ENCODE measurements around the gene OBP2B. TPM values are rescaled to one million over a fixed set of nuclear protein-coding genes. Genes with fewer than 3 reads are reported as not detected.

Gene OBP2B
- total RNA-seq, 1 experiment from 2014 or later = not detected

GRCh38 chr9:133204335-133204992 lies 4.6 kb downstream of the OBP2B start:
- no peaks in the 10 kb centered on the region for H3K4me1 ChIP-seq (ENCODE audit: low read length)
- H3K79me2 ChIP-seq (ENCODE audit: low read length) = no peaks in the 10 kb centered on the region
- no peaks in the 10 kb centered on the region for H3K9me3 ChIP-seq (ENCODE audit: low read length)
- no peak overlapping the region for H3K4me2 ChIP-seq (ENCODE audit: low read depth, low read length, poor library complexity, severe bottlenecking)
- H3K27me3 ChIP-seq (ENCODE audit: low read length) = no peaks in the 10 kb centered on the region
- no peak for DNase-seq
- no peak overlapping the region for H3K27ac ChIP-seq (ENCODE audit: low read length)
- H3K4me3 ChIP-seq (ENCODE audit: low read length) = no peak overlapping the region
- H3K9me2 ChIP-seq (replicated peaks; ENCODE audit: insufficient read depth, low read length) = no peaks in the 10 kb centered on the region
- no peaks in the 10 kb centered on the region for H4K20me1 ChIP-seq (ENCODE audit: insufficient read depth, low read depth, low read length)
- no peak overlapping the region for H3K9ac ChIP-seq (ENCODE audit: low read length)
- no peak overlapping the region for H2AFZ ChIP-seq (ENCODE audit: low read length)
- H3K36me3 ChIP-seq (ENCODE audit: insufficient read depth, low read length) = no peaks in the 10 kb centered on the region

GRCh38 chr9:133203506-133204075 lies 5.5 kb downstream of the OBP2B start:
- Histone ChIP-seq H2AFZ (ENCODE audit: low read length) (no peak overlapping the region), H3K27me3 (ENCODE audit: low read length) (no peaks in the 10 kb centered on the region), H3K79me2 (ENCODE audit: low read length) (no peaks in the 10 kb centered on the region), H3K9me2 (replicated peaks; ENCODE audit: insufficient read depth, low read length) (no peaks in the 10 kb centered on the region), H3K27ac (ENCODE audit: low read length) (no peak overlapping the region), H3K36me3 (ENCODE audit: insufficient read depth, low read length) (no peaks in the 10 kb centered on the region), H3K4me1 (ENCODE audit: low read length) (no peaks in the 10 kb centered on the region), H3K9ac (ENCODE audit: low read length) (no peak overlapping the region), H3K4me3 (ENCODE audit: low read length) (no peak overlapping the region), H4K20me1 (ENCODE audit: insufficient read depth, low read depth, low read length) (no peaks in the 10 kb centered on the region), H3K4me2 (ENCODE audit: low read depth, low read length, poor library complexity, severe bottlenecking) (no peak overlapping the region), H3K9me3 (ENCODE audit: low read length) (no peaks in the 10 kb centered on the region)
- no peak for DNase-seq

- Histone ChIP-seq H3K4me3 (ENCODE audit: low read length) (no peak overlapping the region), H3K9me2 (replicated peaks; ENCODE audit: insufficient read depth, low read length) (no peaks in the 10 kb centered on the region), H3K9ac (ENCODE audit: low read length) (no peak overlapping the region)
Observed at GRCh38 chr9:133202688-133203453, 6.2 kb downstream of the OBP2B start.

GRCh38 chr9:133202145-133202513 lies 6.9 kb downstream of the OBP2B start:
- no peaks in the 10 kb centered on the region for H3K9me3 ChIP-seq (ENCODE audit: low read length)
- H3K4me2 ChIP-seq (ENCODE audit: low read depth, low read length, poor library complexity, severe bottlenecking) = no peak overlapping the region
- no peaks in the 10 kb centered on the region for H3K27me3 ChIP-seq (ENCODE audit: low read length)
- DNase-seq = no peak
- H3K9ac ChIP-seq (ENCODE audit: low read length) = no peak overlapping the region
- no peaks in the 10 kb centered on the region for H4K20me1 ChIP-seq (ENCODE audit: insufficient read depth, low read depth, low read length)
- no peaks in the 10 kb centered on the region for H3K79me2 ChIP-seq (ENCODE audit: low read length)
- no peaks in the 10 kb centered on the region for H3K36me3 ChIP-seq (ENCODE audit: insufficient read depth, low read length)
- no peaks in the 10 kb centered on the region for H3K4me1 ChIP-seq (ENCODE audit: low read length)
- no peak overlapping the region for H3K4me3 ChIP-seq (ENCODE audit: low read length)
- no peak overlapping the region for H2AFZ ChIP-seq (ENCODE audit: low read length)
- no peak overlapping the region for H3K27ac ChIP-seq (ENCODE audit: low read length)
- no peaks in the 10 kb centered on the region for H3K9me2 ChIP-seq (replicated peaks; ENCODE audit: insufficient read depth, low read length)

More at GRCh38 chr9:133202688-133203453, 6.2 kb downstream of the OBP2B start:
- Histone ChIP-seq H3K4me2 (ENCODE audit: low read depth, low read length, poor library complexity, severe bottlenecking) (no peak overlapping the region), H3K27me3 (ENCODE audit: low read length) (no peaks in the 10 kb centered on the region), H3K9me3 (ENCODE audit: low read length) (no peaks in the 10 kb centered on the region), H3K27ac (ENCODE audit: low read length) (no peak overlapping the region), H3K36me3 (ENCODE audit: insufficient read depth, low read length) (no peaks in the 10 kb centered on the region), H2AFZ (ENCODE audit: low read length) (no peak overlapping the region), H4K20me1 (ENCODE audit: insufficient read depth, low read depth, low read length) (no peaks in the 10 kb centered on the region), H3K79me2 (ENCODE audit: low read length) (no peaks in the 10 kb centered on the region), H3K4me1 (ENCODE audit: low read length) (no peaks in the 10 kb centered on the region)
- DNase-seq = no peak

GRCh38 chr9:133201424-133202144 lies 7.5 kb downstream of the OBP2B start:
- H3K27ac ChIP-seq (ENCODE audit: low read length) = no peak overlapping the region
- H3K36me3 ChIP-seq (ENCODE audit: insufficient read depth, low read length) = no peaks in the 10 kb centered on the region
- no peaks in the 10 kb centered on the region for H3K4me1 ChIP-seq (ENCODE audit: low read length)
- H3K27me3 ChIP-seq (ENCODE audit: low read length) = no peaks in the 10 kb centered on the region
- no peak for DNase-seq
- no peaks in the 10 kb centered on the region for H4K20me1 ChIP-seq (ENCODE audit: insufficient read depth, low read depth, low read length)
- no peak overlapping the region for H2AFZ ChIP-seq (ENCODE audit: low read length)
- no peaks in the 10 kb centered on the region for H3K9me3 ChIP-seq (ENCODE audit: low read length)
- no peaks in the 10 kb centered on the region for H3K9me2 ChIP-seq (replicated peaks; ENCODE audit: insufficient read depth, low read length)
- H3K4me3 ChIP-seq (ENCODE audit: low read length) = no peak overlapping the region
- no peak overlapping the region for H3K9ac ChIP-seq (ENCODE audit: low read length)
- no peak overlapping the region for H3K4me2 ChIP-seq (ENCODE audit: low read depth, low read length, poor library complexity, severe bottlenecking)
- H3K79me2 ChIP-seq (ENCODE audit: low read length) = no peaks in the 10 kb centered on the region

GRCh38 chr9:133200631-133201030 lies 8.4 kb downstream of the OBP2B start:
- H3K27me3 ChIP-seq (ENCODE audit: low read length) = no peaks in the 10 kb centered on the region
- H3K9me3 ChIP-seq (ENCODE audit: low read length) = no peaks in the 10 kb centered on the region
- no peaks in the 10 kb centered on the region for H4K20me1 ChIP-seq (ENCODE audit: insufficient read depth, low read depth, low read length)
- no peaks in the 10 kb centered on the region for H3K4me1 ChIP-seq (ENCODE audit: low read length)
- H2AFZ ChIP-seq (ENCODE audit: low read length) = no peak overlapping the region
- H3K4me3 ChIP-seq (ENCODE audit: low read length) = no peak overlapping the region
- no peaks in the 10 kb centered on the region for H3K79me2 ChIP-seq (ENCODE audit: low read length)
- no peak for DNase-seq
- H3K9ac ChIP-seq (ENCODE audit: low read length) = no peak overlapping the region
- H3K4me2 ChIP-seq (ENCODE audit: low read depth, low read length, poor library complexity, severe bottlenecking) = no peak overlapping the region
- no peak overlapping the region for H3K27ac ChIP-seq (ENCODE audit: low read length)
- no peaks in the 10 kb centered on the region for H3K36me3 ChIP-seq (ENCODE audit: insufficient read depth, low read length)
- no peaks in the 10 kb centered on the region for H3K9me2 ChIP-seq (replicated peaks; ENCODE audit: insufficient read depth, low read length)

- no peak for DNase-seq
- no peaks in the 10 kb centered on the region for H3K79me2 ChIP-seq (ENCODE audit: low read length)
- no peaks in the 10 kb centered on the region for H3K4me1 ChIP-seq (ENCODE audit: low read length)
- no peaks in the 10 kb centered on the region for H3K27me3 ChIP-seq (ENCODE audit: low read length)
- H2AFZ ChIP-seq (ENCODE audit: low read length) = no peak overlapping the region
- no peak overlapping the region for H3K4me2 ChIP-seq (ENCODE audit: low read depth, low read length, poor library complexity, severe bottlenecking)
- H3K9me3 ChIP-seq (ENCODE audit: low read length) = no peaks in the 10 kb centered on the region
- H3K4me3 ChIP-seq (ENCODE audit: low read length) = no peak overlapping the region
- no peaks in the 10 kb centered on the region for H3K36me3 ChIP-seq (ENCODE audit: insufficient read depth, low read length)
- H4K20me1 ChIP-seq (ENCODE audit: insufficient read depth, low read depth, low read length) = no peaks in the 10 kb centered on the region
- no peaks in the 10 kb centered on the region for H3K9me2 ChIP-seq (replicated peaks; ENCODE audit: insufficient read depth, low read length)
- no peak overlapping the region for H3K9ac ChIP-seq (ENCODE audit: low read length)
- H3K27ac ChIP-seq (ENCODE audit: low read length) = no peak overlapping the region
Observed at GRCh38 chr9:133199648-133200321, 9.3 kb downstream of the OBP2B start.

Data from Karpas-422 (cell line).